MM.1S (cell line): ENCODE measurements around the gene IL17RB.
A peak's percentile ranks its signal among the peaks of the same experiment; 100 is the strongest.

ENCODE experiments used
- DNase-seq: peaks from one replicate; pipeline ENCODE4 v3.0.0-alpha.2; 2015
- H2AFZ ChIP-seq: fragments of 300-600 bp; sonication (generic); 2 replicates; pipeline ENCODE4 v1.6.0; 2016; ENCODE audit warnings: antibody characterized with exemption, low read length
- H3F3A ChIP-seq: fragments of 300-600 bp; sonication (generic); 2 replicates; pipeline ENCODE4 v1.6.1; 2016; ENCODE audit warnings: mild to moderate bottlenecking, antibody characterized with exemption, low read length, moderate library complexity, mixed read lengths; ENCODE audit not compliant: insufficient read depth
- H3K27ac ChIP-seq: fragments of 300-600 bp; sonication (generic); 2 replicates; pipeline ENCODE4 v1.5.1; 2016; ENCODE audit warnings: mild to moderate bottlenecking, low read length
- H3K27me3 ChIP-seq: fragments of 300-600 bp; sonication (generic); replicated peaks from 2 replicates; pipeline ENCODE4 v1.6.0; 2016; ENCODE audit warnings: low read length; ENCODE audit not compliant: insufficient read depth
- H3K36me3 ChIP-seq: fragments of 300-600 bp; sonication (generic); replicated peaks from 2 replicates; pipeline ENCODE4 v1.6.1; 2016; ENCODE audit warnings: mild to moderate bottlenecking, low read length, mixed read lengths; ENCODE audit not compliant: insufficient read depth
- H3K4me1 ChIP-seq: fragments of 300-600 bp; sonication (generic); 2 replicates; pipeline ENCODE4 v1.6.1; 2016; ENCODE audit warnings: low read length, mixed read lengths
- H3K4me2 ChIP-seq: fragments of 300-600 bp; sonication (generic); 2 replicates; pipeline ENCODE4 v1.6.0; 2016; ENCODE audit warnings: low read depth, low read length
- H3K4me3 ChIP-seq: fragments of 300-600 bp; sonication (generic); 2 replicates; pipeline ENCODE4 v1.5.1; 2016; ENCODE audit warnings: low read length, mixed read lengths
- H3K79me2 ChIP-seq: fragments of 300-600 bp; sonication (generic); 2 replicates; pipeline ENCODE4 v1.6.1; 2016; ENCODE audit warnings: mixed run types, low read length, mixed read lengths
- H3K9ac ChIP-seq: fragments of 300-600 bp; sonication (generic); 2 replicates; pipeline ENCODE4 v1.6.1; 2016; ENCODE audit warnings: low read length, mixed read lengths
- H3K9me2 ChIP-seq: fragments of 300-600 bp; sonication (generic); replicated peaks from 2 replicates; pipeline ENCODE4 v1.6.1; 2016; ENCODE audit warnings: mild to moderate bottlenecking, low read length, mixed read lengths; ENCODE audit not compliant: insufficient read depth
- H3K9me3 ChIP-seq: fragments of 300-600 bp; sonication (generic); replicated peaks from 2 replicates; pipeline ENCODE4 v1.6.1; 2016; ENCODE audit warnings: mild to moderate bottlenecking, low read length, mixed read lengths; ENCODE audit not compliant: insufficient read depth
- H4K20me1 ChIP-seq: fragments of 300-600 bp; sonication (generic); 2 replicates; pipeline ENCODE4 v1.6.1; 2016; ENCODE audit warnings: mild to moderate bottlenecking, low read length, moderate library complexity, mixed read lengths; ENCODE audit not compliant: insufficient read depth
- CTCF ChIP-seq: fragments of 300-600 bp; sonication (generic); IDR thresholded peaks from 2 replicates; pipeline ENCODE4 v1.5.1; 2016; ENCODE audit warnings: antibody characterized with exemption, low read length, mixed read lengths
- EZH2 ChIP-seq: fragments of 300-600 bp; sonication (generic); optimal IDR thresholded peaks from 2 replicates; pipeline ENCODE3; 2017; ENCODE audit warnings: low read depth, mild to moderate bottlenecking, antibody characterized with exemption, low read length, mixed read lengths
- EZH2phosphoT487 ChIP-seq: fragments of 300-600 bp; sonication (generic); IDR thresholded peaks from 2 replicates; pipeline ENCODE4 v1.6.1; 2018; ENCODE audit warnings: antibody characterized with exemption, low read length

IL17RB gene

GRCh38 chr3:53884623-53885022, 38.3 kb downstream of the IL17RB start:
- no peaks in the 10 kb centered on the region for H3K27me3 ChIP-seq
- peaks cover 36% of the 10 kb centered on the region for H3K4me1 ChIP-seq
- no peak overlapping the region for H3K27ac ChIP-seq
- H3F3A ChIP-seq: peaks cover 24% of the 10 kb centered on the region
- peaks cover 7% of the 10 kb centered on the region for H3K36me3 ChIP-seq
- H3K4me3 ChIP-seq: no peak overlapping the region
- no peak overlapping the region for H3K4me2 ChIP-seq
- H3K9ac ChIP-seq: no peak overlapping the region
- no peaks in the 10 kb centered on the region for H3K9me2 ChIP-seq
- no peak for TF ChIP-seq EZH2phosphoT487
- TF ChIP-seq CTCF: no peak
- no peak for TF ChIP-seq EZH2
- H3K9me3 ChIP-seq: no peaks in the 10 kb centered on the region
- peaks cover 54% of the 10 kb centered on the region for H3K79me2 ChIP-seq
- no peak for DNase-seq
- H2AFZ ChIP-seq: no peak overlapping the region
- H4K20me1 ChIP-seq: no peaks in the 10 kb centered on the region

DNA sequence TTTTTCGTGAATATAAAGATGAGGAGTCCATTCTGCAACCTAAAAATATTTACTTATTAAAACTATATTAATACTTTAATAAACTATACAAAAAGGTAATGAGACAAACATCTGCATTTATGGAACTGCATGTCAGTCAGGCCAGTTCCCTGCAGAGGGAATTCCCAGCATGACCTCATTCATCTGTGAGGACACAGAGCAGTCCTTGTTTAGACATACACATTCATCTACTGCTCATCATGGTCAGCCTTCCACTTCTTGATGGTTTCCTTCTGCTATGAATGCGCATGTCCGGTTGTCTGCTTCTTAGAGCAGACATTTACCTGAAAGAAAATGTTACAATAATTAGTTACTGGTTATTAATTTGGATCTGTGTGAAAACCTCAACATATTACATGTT, 38.9 kb downstream of the IL17RB start:
- no peaks in the 10 kb centered on the region for H4K20me1 ChIP-seq
- DNase-seq: no peak
- H3K4me3 ChIP-seq: no peak overlapping the region
- TF ChIP-seq EZH2phosphoT487 (no peak), EZH2 (no peak), CTCF (no peak)
- H3K9me3 ChIP-seq: no peaks in the 10 kb centered on the region
- H3K4me1 ChIP-seq: peaks cover 41% of the 10 kb centered on the region
- H3K9ac ChIP-seq: no peak overlapping the region
- H2AFZ ChIP-seq: no peak overlapping the region
- peaks cover 24% of the 10 kb centered on the region for H3F3A ChIP-seq
- no peak overlapping the region for H3K4me2 ChIP-seq
- H3K27me3 ChIP-seq: no peaks in the 10 kb centered on the region
- no peaks in the 10 kb centered on the region for H3K9me2 ChIP-seq
- peaks cover 5% of the 10 kb centered on the region for H3K36me3 ChIP-seq
- no peak overlapping the region for H3K27ac ChIP-seq
- peaks cover 55% of the 10 kb centered on the region for H3K79me2 ChIP-seq

GRCh38 chr3:53887446-53887845, 41.1 kb downstream of the IL17RB start:
- peak overlapping the region; percentile 9; the same call in 1 of the 2 replicates for H3K9ac ChIP-seq
- TF ChIP-seq EZH2: no peak
- TF ChIP-seq EZH2phosphoT487: no peak
- no peak for TF ChIP-seq CTCF
- no peaks in the 10 kb centered on the region for H3K9me2 ChIP-seq
- H3K4me3 ChIP-seq: no peak overlapping the region
- DNase-seq: no peak
- H3K4me1 ChIP-seq: peaks cover 35% of the 10 kb centered on the region
- H3K9me3 ChIP-seq: no peaks in the 10 kb centered on the region
- no peaks in the 10 kb centered on the region for H3K27me3 ChIP-seq
- H2AFZ ChIP-seq: no peak overlapping the region
- peak overlapping the region; percentile 33; the same call in 1 of the 2 replicates for H3K4me2 ChIP-seq
- no peaks in the 10 kb centered on the region for H4K20me1 ChIP-seq
- peak overlapping the region; percentile 73; the same call in 1 of the 2 replicates for H3K27ac ChIP-seq
- H3K79me2 ChIP-seq: peaks cover 52% of the 10 kb centered on the region
- peaks cover 5% of the 10 kb centered on the region for H3K36me3 ChIP-seq
- H3F3A ChIP-seq: peaks cover 29% of the 10 kb centered on the region
